DMS114 treated with DMSO at 0.1 percent for 48 hours (cell line): ENCODE results near the gene GYS1.

Source experiments
- DNase-seq: peaks from one replicate; lab custom pipeline; 2025; ENCODE audit not compliant: unreplicated experiment; lab: John Stamatoyannopoulos, UW

Gene GYS1

GRCh38 chr19:48965040-48965805, 27.9 kb downstream of the GYS1 start, which contains the start of gene FTL:
TSS of gene FTL (plus strand) at chr19:48965309. CDS start at chr19:48965508, 199 bp downstream.
- DNase-seq: peak; percentile 78

- DNase-seq: no peak
Measured at GRCh38 chr19:48964205-48965039, 28.7 kb downstream of the GYS1 start.

GRCh38 chr19:48963371-48964204, 29.5 kb downstream of the GYS1 start:
- DNase-seq: no peak

GRCh38 chr19:48962849-48963165, 30.3 kb downstream of the GYS1 start:
- DNase-seq: no peak

- DNase-seq: no peak
Measured at GRCh38 chr19:48962029-48962848, 30.9 kb downstream of the GYS1 start.

- DNase-seq: no peak
Measured at GRCh38 chr19:48961673-48962028, 31.5 kb downstream of the GYS1 start.

- DNase-seq: no peak
Measured at GRCh38 chr19:48961051-48961649, 32.0 kb downstream of the GYS1 start.

GRCh38 chr19:48959341-48960239, 33.5 kb downstream of the GYS1 start:
- DNase-seq: no peak

GRCh38 chr19:48958006-48958405, 35.1 kb downstream of the GYS1 start:
- no peak for DNase-seq

- DNase-seq: no peak
Measured at GRCh38 chr19:48955308-48955958, 37.7 kb downstream of the GYS1 start.

- DNase-seq: peak; percentile 83
Measured at GRCh38 chr19:48954595-48955307, 38.4 kb downstream of the GYS1 start, which contains the start of gene BAX. TSS of gene BAX (plus strand) at chr19:48954875. CDS start at chr19:48954929, 54 bp downstream.

- DNase-seq: no peak
Measured at GRCh38 chr19:48953990-48954594, 39.0 kb downstream of the GYS1 start.

GRCh38 chr19:48953141-48953540, 40.0 kb downstream of the GYS1 start:
- no peak for DNase-seq

GRCh38 chr19:48950830-48951519, 42.1 kb downstream of the GYS1 start:
- no peak for DNase-seq

GRCh38 chr19:48950159-48950558, 43.0 kb downstream of the GYS1 start:
- no peak for DNase-seq

GRCh38 chr19:48947258-48947542, 45.9 kb downstream of the GYS1 start:
- DNase-seq: no peak
